Uterus (tissue), 2 donors: ENCODE measurements around the gene RNPEP.

ENCODE experiments used
- POLR2A ChIP-seq, 2 donors: fragments of 450-650 bp; IDR thresholded peaks; one replicate each; pipeline ENCODE4 v1.6.1; 2016; ENCODE audit warnings: antibody characterized with exemption in 2 of 2, mild to moderate bottlenecking in 1 of 2, moderate library complexity in 1 of 2
- TF ChIP-seq, protein P1 (sequence below), 4 experiments: fragments of 200-600 bp in 2 of 4; fragments of 450-650 bp in 2 of 4; sonication (generic) in 2 of 4; IDR thresholded peaks; one replicate each; pipeline ENCODE4 v1.5.1; 2016 to 2019; ENCODE audit warnings: antibody characterized with exemption in 4 of 4, mild to moderate bottlenecking in 2 of 4, moderate library complexity in 1 of 4

DNA sequence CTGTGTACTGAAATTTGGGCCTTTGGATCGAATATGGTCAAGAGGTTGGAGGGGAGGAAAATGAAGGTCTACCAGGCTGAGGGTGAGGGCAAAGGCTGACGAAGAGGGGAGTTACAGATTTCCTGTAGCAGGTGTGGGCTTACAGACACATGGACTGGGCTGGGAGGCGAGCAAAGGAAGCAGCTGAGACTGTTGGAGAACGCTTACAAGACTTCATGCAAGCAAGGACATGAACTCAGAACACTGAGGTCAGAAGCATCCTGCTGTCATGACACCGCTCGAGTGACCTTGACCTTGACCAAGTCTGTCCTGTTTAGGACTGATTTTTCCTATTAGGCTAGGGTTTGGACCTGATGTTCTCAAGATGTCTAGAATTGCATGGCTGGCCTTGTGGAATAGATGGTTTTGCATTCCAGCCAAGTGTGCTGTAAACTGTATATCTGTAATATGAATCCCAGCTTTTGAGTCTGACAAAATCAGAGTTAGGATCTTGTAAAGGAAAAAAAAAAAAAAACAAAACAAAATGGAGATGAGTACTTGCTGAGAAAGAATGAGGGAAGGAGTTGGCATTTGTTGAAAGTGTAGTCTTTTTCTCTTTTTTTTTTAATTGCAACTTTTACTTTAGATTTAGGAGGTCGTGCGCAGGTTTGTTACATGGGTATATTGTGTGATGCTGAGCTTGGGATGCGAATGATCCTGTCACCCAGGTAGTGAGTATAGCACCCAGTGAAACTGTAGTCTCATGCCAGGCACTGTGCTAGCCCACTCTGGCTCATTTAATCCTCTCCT is 33.8 kb downstream of the RNPEP start:
- TF ChIP-seq, protein P1, sequence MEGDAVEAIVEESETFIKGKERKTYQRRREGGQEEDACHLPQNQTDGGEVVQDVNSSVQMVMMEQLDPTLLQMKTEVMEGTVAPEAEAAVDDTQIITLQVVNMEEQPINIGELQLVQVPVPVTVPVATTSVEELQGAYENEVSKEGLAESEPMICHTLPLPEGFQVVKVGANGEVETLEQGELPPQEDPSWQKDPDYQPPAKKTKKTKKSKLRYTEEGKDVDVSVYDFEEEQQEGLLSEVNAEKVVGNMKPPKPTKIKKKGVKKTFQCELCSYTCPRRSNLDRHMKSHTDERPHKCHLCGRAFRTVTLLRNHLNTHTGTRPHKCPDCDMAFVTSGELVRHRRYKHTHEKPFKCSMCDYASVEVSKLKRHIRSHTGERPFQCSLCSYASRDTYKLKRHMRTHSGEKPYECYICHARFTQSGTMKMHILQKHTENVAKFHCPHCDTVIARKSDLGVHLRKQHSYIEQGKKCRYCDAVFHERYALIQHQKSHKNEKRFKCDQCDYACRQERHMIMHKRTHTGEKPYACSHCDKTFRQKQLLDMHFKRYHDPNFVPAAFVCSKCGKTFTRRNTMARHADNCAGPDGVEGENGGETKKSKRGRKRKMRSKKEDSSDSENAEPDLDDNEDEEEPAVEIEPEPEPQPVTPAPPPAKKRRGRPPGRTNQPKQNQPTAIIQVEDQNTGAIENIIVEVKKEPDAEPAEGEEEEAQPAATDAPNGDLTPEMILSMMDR (IDR thresholded peaks at IDR 0.05): no peak
- TF ChIP-seq POLR2A (IDR thresholded peaks at IDR 0.05): no peak
